SK-N-SH treated with all-trans-retinoic acid at 6 μM for 48 hours (cell line): ENCODE results near the gene SOCS3.

Experiments used
- ATAC-seq: fragments of 200-7000 bp; cut with Tn5 transposase; 3 replicates; pipeline ENCODE4 v1.9.1; 2020; ENCODE audit warnings: mild to moderate bottlenecking, moderate library complexity
- BACH2 ChIP-seq: fragments of 250-450 bp; sonication (Bioruptor Pico); IDR thresholded peaks from 2 replicates; pipeline ENCODE4 v1.9.0; 2021; ENCODE audit warnings: mild to moderate bottlenecking, borderline replicate concordance
- CREB5 ChIP-seq: fragments of 250-450 bp; sonication (Bioruptor Pico); IDR thresholded peaks from 2 replicates; pipeline ENCODE4 v1.5.1; 2020; ENCODE audit warnings: low read depth, mild to moderate bottlenecking, moderate library complexity
- CSDC2 ChIP-seq: fragments of 250-450 bp; sonication (Bioruptor Pico); IDR thresholded peaks from 2 replicates; pipeline ENCODE4 v1.5.0; 2020; ENCODE audit warnings: mild to moderate bottlenecking, moderate library complexity
- CSRNP3 ChIP-seq: fragments of 250-450 bp; sonication (Bioruptor Pico); IDR thresholded peaks from 2 replicates; pipeline ENCODE4 v1.5.1; 2021; ENCODE audit warnings: mild to moderate bottlenecking, moderate library complexity
- ESRRG ChIP-seq: fragments of 250-450 bp; sonication (Bioruptor Pico); IDR thresholded peaks from 2 replicates; pipeline ENCODE4 v1.6.1; 2021; ENCODE audit warnings: mild to moderate bottlenecking
- GLIS3 ChIP-seq: fragments of 250-450 bp; sonication (Bioruptor Pico); IDR thresholded peaks from 2 replicates; pipeline ENCODE4 v1.5.0; 2020; ENCODE audit warnings: mild to moderate bottlenecking, moderate library complexity
- ISL1 ChIP-seq: fragments of 250-450 bp; sonication (Bioruptor Pico); IDR thresholded peaks from 2 replicates; pipeline ENCODE4 v2.1.2; 2022; ENCODE audit warnings: mild to moderate bottlenecking, moderate library complexity
- OSR1 ChIP-seq: fragments of 250-450 bp; sonication (Bioruptor Pico); IDR thresholded peaks from 2 replicates; pipeline ENCODE4 v1.8.0; 2022; ENCODE audit warnings: moderate library complexity, mild to moderate bottlenecking, inconsistent platforms
- POU6F1 ChIP-seq: fragments of 250-450 bp; sonication (Bioruptor Pico); IDR thresholded peaks from 2 replicates; pipeline ENCODE4 v1.8.0; 2021; ENCODE audit warnings: low read depth, mild to moderate bottlenecking, moderate library complexity, borderline replicate concordance
- PPARA ChIP-seq: fragments of 250-450 bp; sonication (Bioruptor Pico); IDR thresholded peaks from 2 replicates; pipeline ENCODE4 v1.5.0; 2020; ENCODE audit warnings: mild to moderate bottlenecking, borderline replicate concordance
- TCF4 ChIP-seq: fragments of 250-450 bp; sonication (Bioruptor Pico); IDR thresholded peaks from 2 replicates; pipeline ENCODE4 v1.8.0; 2021; ENCODE audit warnings: mild to moderate bottlenecking, moderate library complexity, borderline replicate concordance
- TOX ChIP-seq: fragments of 250-450 bp; sonication (Bioruptor Pico); IDR thresholded peaks from 2 replicates; pipeline ENCODE4 v1.8.0; 2021; ENCODE audit warnings: mild to moderate bottlenecking, moderate library complexity, borderline replicate concordance
- TSHZ2 ChIP-seq: fragments of 250-450 bp; sonication (Bioruptor Pico); IDR thresholded peaks from 2 replicates; pipeline ENCODE4 v1.5.0; 2020; ENCODE audit warnings: mild to moderate bottlenecking, moderate library complexity
- ZC3H10 ChIP-seq: fragments of 250-450 bp; sonication (Bioruptor Pico); IDR thresholded peaks from 2 replicates; pipeline ENCODE4 v1.5.1; 2021; ENCODE audit warnings: mild to moderate bottlenecking, moderate library complexity
- ZFP30 ChIP-seq: fragments of 450-650 bp; formaldehyde crosslinking; IDR thresholded peaks from 2 replicates; pipeline ENCODE4 v1.5.0; 2022; ENCODE audit warnings: mild to moderate bottlenecking, moderate library complexity
- ZNF565 ChIP-seq: fragments of 450-650 bp; formaldehyde crosslinking; conservative IDR thresholded peaks from 2 replicates; pipeline ENCODE4 v1.5.0; 2020; ENCODE audit warnings: low read depth, mild to moderate bottlenecking, moderate library complexity
- ZNF70 ChIP-seq: fragments of 450-650 bp; formaldehyde crosslinking; IDR thresholded peaks from 2 replicates; pipeline ENCODE4 v1.5.0; 2020; ENCODE audit warnings: mild to moderate bottlenecking, moderate library complexity
- ZNF8 ChIP-seq: fragments of 450-650 bp; formaldehyde crosslinking; IDR thresholded peaks from 2 replicates; pipeline ENCODE4 v1.5.0; 2020; ENCODE audit warnings: mild to moderate bottlenecking, moderate library complexity
- TF ChIP-seq, protein P1 (sequence below): fragments of 250-450 bp; sonication (Bioruptor Pico); IDR thresholded peaks from 2 replicates; pipeline ENCODE4 v1.8.0; 2020; ENCODE audit warnings: mild to moderate bottlenecking, moderate library complexity, borderline replicate concordance

SOCS3 gene

GRCh38 chr17:78406920-78407319 is 47.0 kb upstream of the SOCS3 start:
- ATAC-seq, result no peak
- TF ChIP-seq ZNF8 (no peak), CSRNP3 (CRISPR knock-in tag) (no peak), ZNF565 (CRISPR knock-in tag) (no peak), ZFP30 (no peak), CREB5 (CRISPR knock-in tag) (no peak), TSHZ2 (CRISPR knock-in tag) (no peak), CSDC2 (CRISPR knock-in tag) (no peak), ZNF70 (CRISPR knock-in tag) (no peak), TCF4 (no peak), GLIS3 (CRISPR knock-in tag) (no peak), ZC3H10 (CRISPR knock-in tag) (no peak)
- TF ChIP-seq, protein P1, sequence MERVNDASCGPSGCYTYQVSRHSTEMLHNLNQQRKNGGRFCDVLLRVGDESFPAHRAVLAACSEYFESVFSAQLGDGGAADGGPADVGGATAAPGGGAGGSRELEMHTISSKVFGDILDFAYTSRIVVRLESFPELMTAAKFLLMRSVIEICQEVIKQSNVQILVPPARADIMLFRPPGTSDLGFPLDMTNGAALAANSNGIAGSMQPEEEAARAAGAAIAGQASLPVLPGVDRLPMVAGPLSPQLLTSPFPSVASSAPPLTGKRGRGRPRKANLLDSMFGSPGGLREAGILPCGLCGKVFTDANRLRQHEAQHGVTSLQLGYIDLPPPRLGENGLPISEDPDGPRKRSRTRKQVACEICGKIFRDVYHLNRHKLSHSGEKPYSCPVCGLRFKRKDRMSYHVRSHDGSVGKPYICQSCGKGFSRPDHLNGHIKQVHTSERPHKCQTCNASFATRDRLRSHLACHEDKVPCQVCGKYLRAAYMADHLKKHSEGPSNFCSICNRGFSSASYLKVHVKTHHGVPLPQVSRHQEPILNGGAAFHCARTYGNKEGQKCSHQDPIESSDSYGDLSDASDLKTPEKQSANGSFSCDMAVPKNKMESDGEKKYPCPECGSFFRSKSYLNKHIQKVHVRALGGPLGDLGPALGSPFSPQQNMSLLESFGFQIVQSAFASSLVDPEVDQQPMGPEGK, result no peak

- no peak for ATAC-seq
- TF ChIP-seq TSHZ2 (CRISPR knock-in tag) (no peak), TOX (no peak), OSR1 (CRISPR knock-in tag) (no peak), ESRRG (CRISPR knock-in tag) (no peak), PPARA (CRISPR knock-in tag) (no peak), CREB5 (CRISPR knock-in tag) (no peak), ZNF8 (no peak), ZNF565 (CRISPR knock-in tag) (no peak)
These were observed 46.5 kb upstream of the SOCS3 start for GRCh38 chr17:78406396-78406795.

DNA sequence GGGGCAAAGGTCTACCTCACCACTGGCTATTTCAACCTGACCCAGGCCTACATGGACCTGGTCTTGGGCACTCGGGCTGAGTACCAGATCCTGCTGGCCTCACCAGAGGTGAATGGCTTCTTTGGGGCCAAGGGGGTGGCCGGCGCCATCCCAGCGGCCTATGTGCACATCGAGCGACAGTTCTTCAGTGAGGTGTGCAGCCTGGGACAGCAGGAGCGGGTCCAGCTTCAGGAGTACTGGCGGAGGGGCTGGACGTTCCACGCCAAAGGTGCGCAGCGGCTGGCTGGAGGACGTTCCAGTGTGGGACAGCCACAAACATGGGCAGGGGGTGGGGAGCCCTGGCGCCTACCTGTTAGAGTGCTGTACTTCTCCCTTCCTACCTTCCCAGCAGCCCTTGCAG is 43.9 kb upstream of the SOCS3 start:
- no peak for ATAC-seq
- TF ChIP-seq TSHZ2 (CRISPR knock-in tag) (no peak), TCF4 (no peak), POU6F1 (no peak), ISL1 (CRISPR knock-in tag) (no peak), BACH2 (CRISPR knock-in tag) (no peak), CSRNP3 (CRISPR knock-in tag) (no peak), ZNF70 (CRISPR knock-in tag) (no peak), ZNF8 (no peak), ZC3H10 (CRISPR knock-in tag) (no peak), TOX (no peak)
